H54 (cell line): Measurements from ENCODE around the gene SERPINE1.
A peak's percentile ranks its signal among the peaks of the same experiment; 100 is the strongest.
"Not testable (repeated sequence)": the region's sequence is repeated elsewhere in the genome, so short reads cannot be mapped to it uniquely, and the experiment has no call there.

Source experiments
- DNase-seq: peaks from one replicate; pipeline ENCODE4 v3.0.0; 2011; ENCODE audit warnings: low spot score, mixed read lengths; ENCODE audit not compliant: insufficient read length
- FAIRE-seq: peaks from 3 replicates; lab custom pipeline; 2011; peaks lifted over from hg19 to GRCh38; lab: Jason Lieb, UNC
- POLR2A ChIP-seq: IDR thresholded peaks from 2 replicates; pipeline ENCODE4 v1.6.1; 2011; ENCODE audit warnings: low read depth, mild to moderate bottlenecking, low read length

Gene SERPINE1

DNA sequence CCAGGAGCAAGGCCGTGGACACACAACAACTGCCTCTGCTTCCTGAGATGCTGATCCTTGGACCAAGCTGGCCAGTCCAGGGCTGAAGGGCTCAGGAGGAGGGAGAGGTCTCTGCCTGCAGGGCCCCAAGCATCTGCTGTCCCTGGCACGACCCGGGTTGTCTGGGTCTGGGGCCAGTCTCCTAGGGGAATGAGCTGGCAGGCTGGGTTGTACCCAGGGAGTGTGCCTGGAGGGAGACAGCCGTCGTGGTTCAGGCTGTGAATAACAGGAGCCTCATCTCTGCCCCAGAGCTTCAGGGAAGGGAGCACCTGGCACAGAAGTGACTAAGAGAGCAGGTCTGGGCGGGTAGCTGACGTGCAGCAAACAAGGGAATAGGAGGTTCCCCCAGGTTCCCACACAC is 17.9 kb upstream of the SERPINE1 start:
- FAIRE-seq (no peak), DNase-seq (peak; percentile 53)
- no peak for TF ChIP-seq POLR2A

DNA sequence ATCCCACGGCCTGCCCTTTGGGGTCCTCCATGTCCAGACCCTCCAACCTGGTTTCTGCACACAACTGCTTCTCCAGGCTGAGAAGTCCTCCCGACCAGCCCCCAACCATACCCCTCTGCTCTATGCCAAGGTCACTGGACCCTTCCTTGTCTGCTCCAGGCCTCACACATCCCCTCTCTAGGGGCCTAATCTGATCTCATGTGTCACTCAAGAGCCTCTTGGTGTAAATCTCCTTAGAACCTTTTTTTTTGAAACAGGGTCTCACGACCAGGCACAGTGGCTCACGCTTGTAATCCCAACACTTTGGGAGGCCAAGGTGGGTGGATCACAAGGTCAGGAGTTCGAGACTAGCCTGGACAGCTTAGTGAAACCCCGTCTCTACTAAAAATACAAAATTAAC is 17.5 kb upstream of the SERPINE1 start:
- FAIRE-seq = no peak
- no peak for DNase-seq
- TF ChIP-seq POLR2A = no peak

DNA sequence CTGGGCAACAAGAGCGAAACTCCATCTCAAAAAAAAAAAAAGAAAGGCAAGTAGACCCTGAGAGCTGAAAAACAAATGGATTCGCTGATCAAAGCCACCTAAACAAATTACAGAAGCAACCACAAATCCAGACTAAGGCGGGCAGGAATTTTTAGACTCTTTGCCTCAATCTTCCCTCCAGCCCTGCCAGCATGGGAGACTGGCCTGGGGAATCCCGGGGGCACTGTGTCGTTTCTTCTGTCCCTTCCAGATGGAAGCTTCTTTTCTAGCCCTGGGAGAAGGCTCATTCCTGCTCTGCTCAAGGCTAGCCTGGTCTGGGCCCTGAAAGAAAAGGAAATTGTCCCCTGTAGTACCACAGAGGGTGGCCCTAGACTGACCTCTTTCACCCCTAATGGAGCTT is 15.6 kb upstream of the SERPINE1 start:
- no peak for FAIRE-seq
- TF ChIP-seq POLR2A = no peak
- DNase-seq = no peak

DNA sequence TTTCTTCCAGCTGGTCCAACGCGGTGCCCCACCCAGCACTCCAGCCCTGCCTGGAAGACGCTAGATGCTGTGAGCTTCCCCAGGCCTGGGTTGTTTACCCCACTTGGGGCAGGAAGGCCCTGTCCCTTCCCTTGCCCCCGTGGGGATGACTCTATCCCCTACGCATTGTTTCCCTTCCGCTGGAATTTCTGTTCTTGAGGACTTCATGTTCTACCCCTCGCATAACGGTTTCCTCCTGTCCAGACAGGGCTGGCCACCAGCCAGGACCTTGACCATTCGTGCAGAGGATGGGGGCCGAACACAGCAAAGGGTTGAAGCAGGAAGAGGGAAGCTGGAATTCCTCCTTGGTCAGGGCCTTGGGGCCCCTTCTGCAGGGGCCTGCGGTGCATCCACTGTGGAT is 14.7 kb upstream of the SERPINE1 start:
- TF ChIP-seq POLR2A = no peak

DNA sequence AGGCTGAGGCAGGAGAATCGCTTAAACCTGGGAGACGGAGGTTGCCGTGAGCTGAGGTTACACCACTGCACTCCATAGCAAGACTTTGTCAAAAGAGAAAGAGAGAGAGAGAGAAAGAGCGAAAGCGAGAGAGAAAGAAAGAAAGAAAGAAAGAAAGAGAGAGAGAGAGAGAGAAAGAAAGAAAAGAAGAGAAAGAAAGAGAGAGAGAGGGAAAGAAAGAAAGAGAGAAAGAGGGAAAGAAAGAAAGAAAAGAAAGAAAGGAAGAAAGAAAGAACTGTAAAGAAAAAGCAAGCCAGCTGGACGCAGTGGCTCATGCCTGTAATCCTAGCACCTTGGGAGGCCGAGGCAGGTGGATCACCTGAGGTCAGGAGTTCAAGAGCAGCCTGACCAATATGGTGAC is 13.8 kb upstream of the SERPINE1 start:
- not testable (repeated sequence) for DNase-seq, FAIRE-seq

More for the DNA sequence above, 14.7 kb upstream of the SERPINE1 start:
- FAIRE-seq (no peak), DNase-seq (no peak)

DNA sequence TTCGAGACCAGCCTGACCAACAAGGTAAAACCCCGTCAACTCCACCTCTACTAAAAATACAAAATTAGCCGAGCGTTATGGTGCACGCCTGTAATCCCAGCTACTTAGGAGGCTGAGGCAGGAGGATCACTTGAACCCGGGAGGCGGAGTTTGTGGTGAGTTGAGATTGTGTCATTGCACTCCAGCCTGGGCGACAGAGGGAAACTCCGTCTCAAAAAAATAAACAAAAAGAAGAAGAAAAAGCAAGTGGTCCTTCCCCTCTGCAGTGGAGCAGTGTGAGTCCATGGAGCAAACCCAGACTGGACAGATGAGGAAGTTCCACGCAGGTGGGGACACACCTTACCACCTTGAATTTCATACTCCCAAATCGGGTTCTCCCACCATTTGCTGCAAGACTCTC is 13.1 kb upstream of the SERPINE1 start:
- FAIRE-seq (no peak), DNase-seq (no peak)
- TF ChIP-seq POLR2A = no peak

DNA sequence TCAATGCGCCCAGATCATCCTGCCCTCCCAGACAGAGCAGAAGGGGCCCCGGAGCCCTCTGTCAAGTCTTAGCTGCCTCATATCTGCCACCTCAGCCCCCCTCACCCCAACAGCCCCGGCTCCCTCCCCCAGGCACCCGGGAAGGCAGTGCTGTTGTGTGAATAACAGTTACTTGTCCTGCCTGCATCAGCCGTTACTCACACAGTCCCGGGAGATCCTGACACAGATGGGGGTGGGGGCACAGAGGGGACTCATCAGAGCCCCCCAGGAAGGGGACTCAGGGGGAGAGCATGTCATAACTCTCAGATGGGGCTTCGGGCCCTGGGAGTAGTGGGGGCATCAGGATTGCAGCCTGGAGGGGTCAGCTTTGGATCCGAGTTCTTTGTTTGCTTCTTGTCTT is 12.4 kb upstream of the SERPINE1 start:
- FAIRE-seq (no peak), DNase-seq (no peak)
- TF ChIP-seq POLR2A = no peak

DNA sequence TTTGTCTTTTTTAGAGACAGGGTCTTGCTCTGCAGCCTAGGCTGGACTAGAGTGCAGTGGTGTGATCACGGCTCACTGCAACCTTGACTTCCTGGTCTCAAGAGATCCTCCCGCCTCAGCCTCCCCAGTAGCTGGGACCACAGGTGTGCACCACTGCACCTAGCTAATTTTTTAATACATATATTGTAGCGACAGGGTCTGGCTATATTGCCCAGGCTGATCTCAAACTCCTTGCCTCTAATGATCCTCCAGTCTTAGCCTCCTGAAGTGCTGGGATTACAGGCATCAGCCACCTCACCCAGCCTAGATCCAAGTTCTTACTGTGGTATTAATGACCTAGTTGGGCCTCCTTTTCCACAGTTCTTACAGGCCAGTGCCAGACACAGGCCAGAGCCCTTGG is 11.7 kb upstream of the SERPINE1 start:
- no peak for TF ChIP-seq POLR2A
- DNase-seq (no peak), FAIRE-seq (no peak)

DNA sequence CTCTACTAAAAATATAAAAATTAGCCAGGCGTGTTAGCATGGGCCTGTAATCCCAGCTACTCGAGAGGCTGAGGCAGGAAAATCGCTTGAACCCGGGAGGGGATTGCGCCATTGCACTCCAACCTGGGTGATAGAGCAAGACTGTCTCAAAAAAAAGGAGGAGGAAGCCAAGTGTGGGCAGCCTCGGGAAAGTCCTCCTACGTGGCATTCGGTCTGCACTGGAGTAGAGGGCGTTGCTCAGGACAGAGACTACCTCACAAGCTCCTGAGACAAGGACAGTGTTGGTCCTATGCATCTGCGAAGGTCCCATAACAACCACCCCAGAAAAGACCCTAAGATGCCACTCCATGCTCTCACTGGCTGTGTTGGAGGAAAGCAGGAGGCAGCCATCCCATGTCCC is 10.0 kb upstream of the SERPINE1 start:
- FAIRE-seq = no peak
- DNase-seq = no peak
- TF ChIP-seq POLR2A = no peak

DNA sequence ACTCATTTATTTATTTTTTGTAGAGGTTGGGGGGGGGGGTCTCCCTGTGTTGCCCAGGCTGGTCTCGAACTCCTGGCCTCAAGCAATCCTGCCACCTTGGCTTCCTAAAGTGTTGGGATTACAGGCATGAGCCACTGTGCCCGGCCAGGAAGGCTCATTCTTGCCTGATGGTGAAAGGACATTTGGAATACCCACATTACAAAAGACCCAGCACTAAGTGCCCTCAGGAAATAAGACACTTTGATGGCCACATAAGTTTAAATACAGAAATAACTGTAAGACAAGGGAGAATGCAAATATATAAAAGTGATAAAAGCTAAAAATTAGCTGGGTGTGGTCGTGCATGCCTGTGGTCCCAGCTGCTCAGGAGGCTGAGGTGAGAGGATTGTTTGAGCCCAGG is 8.0 kb upstream of the SERPINE1 start:
- TF ChIP-seq POLR2A = no peak
- DNase-seq (no peak), FAIRE-seq (no peak)

DNA sequence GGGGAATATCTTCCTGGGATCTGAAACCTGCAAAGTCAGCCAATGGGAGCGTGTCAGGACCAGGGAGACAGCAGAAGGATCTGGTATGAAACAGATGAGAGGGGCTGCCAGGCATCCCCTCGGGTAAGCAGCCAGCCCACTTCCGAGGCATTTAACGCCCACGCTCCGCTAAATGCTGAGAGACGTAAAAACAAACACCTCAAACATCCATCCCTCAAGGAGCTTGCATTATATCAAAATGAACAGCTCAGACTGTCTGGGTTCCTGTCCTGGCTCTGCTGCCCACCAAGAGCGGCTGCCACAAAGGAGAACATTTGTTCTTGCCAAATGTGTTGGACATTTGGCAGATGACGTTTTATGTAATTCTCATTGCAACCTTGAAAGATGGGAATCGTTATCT is 7.0 kb upstream of the SERPINE1 start:
- DNase-seq (no peak), FAIRE-seq (no peak)
- TF ChIP-seq POLR2A = no peak

DNA sequence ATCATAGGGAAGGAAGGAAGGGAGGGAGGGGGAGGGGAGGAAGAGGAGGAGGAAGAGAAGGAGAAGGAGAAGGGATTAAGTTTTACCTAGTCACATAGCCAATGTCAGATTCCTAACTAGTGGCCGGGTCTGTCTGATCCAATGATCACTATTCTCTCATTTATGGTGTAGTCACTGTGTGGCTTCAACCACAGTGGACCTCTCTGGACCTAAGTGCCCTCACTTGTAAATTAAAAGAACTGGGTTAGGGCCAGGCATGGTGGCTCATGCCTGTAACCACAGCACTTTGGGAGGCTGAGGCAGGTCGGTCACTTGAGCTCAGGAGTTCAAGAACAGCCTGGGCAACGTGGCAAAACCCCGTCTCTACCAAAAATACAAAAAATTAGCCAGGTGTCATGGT is 6.6 kb upstream of the SERPINE1 start:
- no peak for FAIRE-seq
- DNase-seq = no peak
- no peak for TF ChIP-seq POLR2A

DNA sequence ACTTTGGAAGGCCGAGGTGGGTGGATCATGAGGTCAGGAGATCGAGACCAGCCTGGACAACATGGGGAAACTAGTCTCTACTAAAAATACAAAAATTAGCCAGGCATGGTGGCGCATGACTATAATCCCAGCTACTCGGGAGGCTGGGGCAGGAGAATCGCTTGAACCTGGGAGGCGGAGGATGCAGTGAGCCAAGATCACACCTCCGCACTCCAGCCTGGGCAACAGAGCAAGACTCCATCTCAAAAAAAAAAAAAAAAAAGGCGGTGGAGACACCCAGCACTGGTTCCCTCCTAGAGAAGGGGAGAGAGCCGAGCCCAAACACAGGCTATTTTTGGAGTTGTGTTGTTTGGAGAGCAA is 5.3 kb upstream of the SERPINE1 start:
- not testable (repeated sequence) for FAIRE-seq, DNase-seq

DNA sequence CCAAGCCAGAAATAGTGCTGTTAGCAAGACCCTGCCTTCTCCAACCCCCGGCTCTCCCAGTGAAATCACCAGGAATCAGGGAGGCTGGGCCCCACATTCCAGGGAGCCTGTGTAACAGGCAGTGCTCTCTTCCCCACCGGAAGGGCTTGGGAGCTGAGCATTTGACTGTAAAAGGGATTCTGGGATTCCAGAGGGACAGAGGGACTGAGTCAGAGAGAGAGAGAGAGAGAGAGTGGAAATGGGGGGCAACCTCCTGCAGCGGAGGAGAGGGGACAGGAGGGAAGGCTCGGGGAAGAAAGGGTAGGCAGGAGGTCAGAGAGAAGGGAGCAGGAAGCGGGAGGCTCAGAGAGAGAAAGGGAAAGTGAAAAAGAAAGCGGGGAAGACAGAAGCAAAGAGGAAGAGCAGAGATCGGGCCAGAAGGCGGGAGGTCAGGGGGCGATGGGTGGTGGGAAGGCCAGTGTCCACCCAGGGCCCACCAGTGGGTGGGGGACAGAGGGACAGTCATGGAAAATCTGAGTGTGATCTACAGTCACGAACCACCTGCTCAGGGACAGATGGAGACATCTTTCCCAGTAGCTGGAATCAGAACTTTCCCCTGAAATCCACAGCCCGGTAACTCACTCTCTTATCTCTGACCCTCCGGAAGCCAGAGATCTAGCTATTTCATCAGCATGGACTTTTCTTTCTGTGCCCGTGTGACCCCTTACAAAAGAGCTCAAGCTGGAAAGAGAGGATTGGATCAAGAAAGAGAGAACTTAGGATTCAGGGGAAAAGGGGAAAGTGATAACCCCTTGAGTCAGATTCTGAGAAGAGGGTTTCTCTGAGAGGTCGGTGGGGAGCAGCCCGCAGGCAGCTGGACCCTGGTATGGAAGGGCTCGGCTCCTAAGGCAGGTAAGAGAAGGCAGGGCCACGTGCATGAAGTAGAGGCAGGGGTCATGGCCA is 4.6 kb upstream of the SERPINE1 start:
- no peak; the same call in none of the 2 replicates for TF ChIP-seq POLR2A
- FAIRE-seq = no peak
- DNase-seq = peak; percentile 76
